ENCODE data around the gene SLC7A9. TPM values are rescaled to one million over a fixed set of nuclear protein-coding genes. Genes with fewer than 3 reads are reported as not detected.

SLC7A9 gene
- total and polyA plus RNA-seq, 10 of the 15 experiments (the other 5 are each of a cell fraction or from before 2014, with no cell fraction given): 0.13 to 0.17 TPM; not detected in 8

- TF ChIP-seq ZNF217 (IDR thresholded peaks at IDR 0.05) (no peak), ZBED1 (IDR thresholded peaks at IDR 0.05; ENCODE audit: borderline replicate concordance) (no peak), HCFC1 (IDR thresholded peaks at IDR 0.05; ENCODE audit: low read length) (no peak), POLR2AphosphoS2 (IDR thresholded peaks at IDR 0.05; ENCODE audit: low read depth, low read length) (no peak), MXI1 (IDR thresholded peaks at IDR 0.05; ENCODE audit: low read depth, low read length) (no peak)
These were observed 44.5 kb downstream of the SLC7A9 start (continued) for GRCh38 chr19:32824916-32825608.

- no peak for ATAC-seq
- TF ChIP-seq, protein P1, sequence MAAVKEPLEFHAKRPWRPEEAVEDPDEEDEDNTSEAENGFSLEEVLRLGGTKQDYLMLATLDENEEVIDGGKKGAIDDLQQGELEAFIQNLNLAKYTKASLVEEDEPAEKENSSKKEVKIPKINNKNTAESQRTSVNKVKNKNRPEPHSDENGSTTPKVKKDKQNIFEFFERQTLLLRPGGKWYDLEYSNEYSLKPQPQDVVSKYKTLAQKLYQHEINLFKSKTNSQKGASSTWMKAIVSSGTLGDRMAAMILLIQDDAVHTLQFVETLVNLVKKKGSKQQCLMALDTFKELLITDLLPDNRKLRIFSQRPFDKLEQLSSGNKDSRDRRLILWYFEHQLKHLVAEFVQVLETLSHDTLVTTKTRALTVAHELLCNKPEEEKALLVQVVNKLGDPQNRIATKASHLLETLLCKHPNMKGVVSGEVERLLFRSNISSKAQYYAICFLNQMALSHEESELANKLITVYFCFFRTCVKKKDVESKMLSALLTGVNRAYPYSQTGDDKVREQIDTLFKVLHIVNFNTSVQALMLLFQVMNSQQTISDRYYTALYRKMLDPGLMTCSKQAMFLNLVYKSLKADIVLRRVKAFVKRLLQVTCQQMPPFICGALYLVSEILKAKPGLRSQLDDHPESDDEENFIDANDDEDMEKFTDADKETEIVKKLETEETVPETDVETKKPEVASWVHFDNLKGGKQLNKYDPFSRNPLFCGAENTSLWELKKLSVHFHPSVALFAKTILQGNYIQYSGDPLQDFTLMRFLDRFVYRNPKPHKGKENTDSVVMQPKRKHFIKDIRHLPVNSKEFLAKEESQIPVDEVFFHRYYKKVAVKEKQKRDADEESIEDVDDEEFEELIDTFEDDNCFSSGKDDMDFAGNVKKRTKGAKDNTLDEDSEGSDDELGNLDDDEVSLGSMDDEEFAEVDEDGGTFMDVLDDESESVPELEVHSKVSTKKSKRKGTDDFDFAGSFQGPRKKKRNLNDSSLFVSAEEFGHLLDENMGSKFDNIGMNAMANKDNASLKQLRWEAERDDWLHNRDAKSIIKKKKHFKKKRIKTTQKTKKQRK (IDR thresholded peaks at IDR 0.05; ENCODE audit: low read depth, low read length): no peak
- TF ChIP-seq FOS (IDR thresholded peaks at IDR 0.05; ENCODE audit: borderline replicate concordance, extremely low read depth, insufficient read length) (no peak), RFX5 (IDR thresholded peaks at IDR 0.05; ENCODE audit: low read depth, low read length) (no peak), KAT2A (conservative IDR thresholded peaks at IDR 0.05; ENCODE audit: control insufficient read depth, low read depth, low read length) (no peak), IRF4 (IDR thresholded peaks at IDR 0.05; ENCODE audit: low read depth, low read length) (no peak), SUPT20H (IDR thresholded peaks at IDR 0.05; ENCODE audit: borderline replicate concordance, control insufficient read depth, low read depth, low read length) (no peak), EZH2 (IDR thresholded peaks at IDR 0.05; ENCODE audit: borderline replicate concordance, control insufficient read depth, low read depth, low read length) (no peak), ZNF24 (IDR thresholded peaks at IDR 0.05) (no peak), ASH2L (IDR thresholded peaks at IDR 0.05; ENCODE audit: borderline replicate concordance, low read depth) (no peak), RELB (IDR thresholded peaks at IDR 0.05; ENCODE audit: low read depth) (no peak), SP1 (IDR thresholded peaks at IDR 0.05; ENCODE audit: low read depth, low read length) (no peak), ZNF622 (IDR thresholded peaks at IDR 0.05) (no peak)
These were observed 45.3 kb downstream of the SLC7A9 start for GRCh38 chr19:32824191-32824751.

More at GRCh38 chr19:32824191-32824751, 45.3 kb downstream of the SLC7A9 start:
- no peaks in the 10 kb centered on the region for H3K79me2 ChIP-seq (ENCODE audit: control insufficient read depth, insufficient read depth, low read length)
- no peak overlapping the region for H3K4me2 ChIP-seq (ENCODE audit: control insufficient read depth, insufficient read depth)
- ChIA-PET POLR2A (no interaction called here), CTCF (interaction anchor here (0.6 kb wide), 1 partner anchor 58 kb away, joined by 3 read pairs; no protein-coding TSS in a partner anchor), SMC1A (ENCODE audit: uncharacterized antibody, unreplicated experiment) (no interaction called here), RAD21 (ENCODE audit: unreplicated experiment) (no interaction called here)
- H3K4me1 ChIP-seq (ENCODE audit: control insufficient read depth, insufficient read depth, low read length): peaks cover 6% of the 10 kb centered on the region; the same call in 1 of the 2 replicates
- no peaks in the 10 kb centered on the region for H3K36me3 ChIP-seq (ENCODE audit: control insufficient read depth in 2 of 2, insufficient read depth in 2 of 2, low read length in 1 of 2)
- H3K4me3 ChIP-seq: no peak overlapping the region
- BruUV-seq (replicated peaks): no TSS peak
- H3K27ac ChIP-seq (ENCODE audit: control insufficient read depth, insufficient read depth): no peak overlapping the region
- H2AFZ ChIP-seq (ENCODE audit: control insufficient read depth, low read depth, low read length): no peak overlapping the region
- no peaks in the 10 kb centered on the region for H3K9me3 ChIP-seq (replicated peaks; ENCODE audit: control insufficient read depth, insufficient read depth, low read length)
- intact Hi-C loops (cut with micrococcal nuclease; ENCODE audit: unreplicated experiment) (no loop called here), in situ Hi-C loops (cut with MboI) (no loop called here)
- WGBS (ENCODE audit: insufficient coverage, insufficient replicate concordance, low lambda C conversion rate, missing lambda C conversion rate): 20% methylated on average over 20 of the region's 20 CpGs
- H3K9ac ChIP-seq (ENCODE audit: control insufficient read depth, insufficient read depth, low read length): no peak overlapping the region
- peaks cover 0 to 3% of the 10 kb centered on the region in 2 experiments; a peak in 2 of 4 replicates for H3K27me3 ChIP-seq (replicated peaks in 1 of 2; ENCODE audit: control insufficient read depth in 2 of 2, insufficient read depth in 2 of 2, low read length in 1 of 2)
- H4K20me1 ChIP-seq (ENCODE audit: control insufficient read depth, insufficient read depth): no peaks in the 10 kb centered on the region
- FAIRE-seq (no peak), DNase-seq (ENCODE audit: low read depth, low spot score) (no peak)
